SK-N-MC (cell line): Measurements from ENCODE around the gene ZNF385B.

ENCODE experiments used
- DNase-seq: peaks from one replicate; pipeline ENCODE4 v3.0.0-alpha.2; 2011; ENCODE audit warnings: low read depth, low spot score
- H3K27ac ChIP-seq: fragments of 200-600 bp; sonication (generic); 2 replicates; pipeline ENCODE4 v1.5.1; 2016; ENCODE audit warnings: mixed run types
- H3K36me3 ChIP-seq: fragments of 200-600 bp; sonication (generic); 2 replicates; pipeline ENCODE4 v1.6.1; 2017; ENCODE audit warnings: antibody characterized with exemption, low read length, mixed read lengths; ENCODE audit not compliant: insufficient read depth
- H3K4me3 ChIP-seq: fragments of 200-600 bp; sonication (generic); 2 replicates; pipeline ENCODE4 v1.5.1; 2016
- H3K9ac ChIP-seq: fragments of 200-600 bp; sonication (generic); 2 replicates; pipeline ENCODE4 v1.8.0; 2017; ENCODE audit warnings: mixed run types, mixed read lengths; ENCODE audit not compliant: insufficient read length
- H3K9me3 ChIP-seq: fragments of 200-600 bp; sonication (generic); 2 replicates; pipeline ENCODE4 v1.6.1; 2017; ENCODE audit warnings: low read depth, mild to moderate bottlenecking, antibody characterized with exemption, low read length, moderate library complexity, mixed read lengths
- EZH2 ChIP-seq: fragments of 200-600 bp; sonication (generic); IDR thresholded peaks from one replicate; pipeline ENCODE4 v1.6.1; 2017; ENCODE audit warnings: antibody characterized with exemption
- FOXP2 ChIP-seq: optimal IDR thresholded peaks from 2 replicates; pipeline ENCODE3; 2011; ENCODE audit warnings: mild to moderate bottlenecking, moderate library complexity; ENCODE audit not compliant: insufficient read depth; ENCODE audit errors: extremely low read length, control extremely low read depth
- POLR2AphosphoS5 ChIP-seq: IDR thresholded peaks from 2 replicates; pipeline ENCODE4 v1.6.1; 2012; ENCODE audit warnings: mild to moderate bottlenecking, low read depth, low read length, borderline replicate concordance

The ZNF385B gene

GRCh38 chr2:179429597-179429996 is 431.8 kb downstream of the ZNF385B start:
- no peaks in the 10 kb centered on the region for H3K9me3 ChIP-seq

GRCh38 chr2:179429060-179429471 is 432.3 kb downstream of the ZNF385B start:
- Histone ChIP-seq H3K27ac (no peak overlapping the region), H3K9me3 (no peaks in the 10 kb centered on the region), H3K9ac (no peak overlapping the region), H3K4me3 (no peak overlapping the region), H3K36me3 (no peaks in the 10 kb centered on the region)
- TF ChIP-seq EZH2 (no peak), POLR2AphosphoS5 (no peak), FOXP2 (no peak)
- no peak for DNase-seq

More at GRCh38 chr2:179429597-179429996, 431.8 kb downstream of the ZNF385B start:
- TF ChIP-seq POLR2AphosphoS5 (no peak), FOXP2 (no peak), EZH2 (no peak)
- Histone ChIP-seq H3K4me3 (no peak overlapping the region), H3K36me3 (no peaks in the 10 kb centered on the region), H3K9ac (no peak overlapping the region), H3K27ac (no peak overlapping the region)
- DNase-seq, result no peak

GRCh38 chr2:179428649-179429048 is 432.8 kb downstream of the ZNF385B start:
- no peak for DNase-seq
- no peak overlapping the region for H3K9ac ChIP-seq
- no peak overlapping the region for H3K27ac ChIP-seq
- no peaks in the 10 kb centered on the region for H3K9me3 ChIP-seq
- no peak overlapping the region for H3K4me3 ChIP-seq
- TF ChIP-seq EZH2 (no peak), FOXP2 (no peak), POLR2AphosphoS5 (no peak)
- H3K36me3 ChIP-seq, result no peaks in the 10 kb centered on the region

GRCh38 chr2:179427065-179427464 is 434.3 kb downstream of the ZNF385B start:
- TF ChIP-seq FOXP2, result no peak
- Histone ChIP-seq H3K9ac (no peak overlapping the region), H3K36me3 (no peaks in the 10 kb centered on the region), H3K9me3 (no peaks in the 10 kb centered on the region), H3K4me3 (no peak overlapping the region), H3K27ac (no peak overlapping the region)
- DNase-seq, result no peak

- H3K4me3 ChIP-seq, result no peak overlapping the region
- H3K36me3 ChIP-seq, result no peaks in the 10 kb centered on the region
- H3K27ac ChIP-seq, result no peak overlapping the region
- H3K9ac ChIP-seq, result no peak overlapping the region
- no peak for DNase-seq
- H3K9me3 ChIP-seq, result no peaks in the 10 kb centered on the region
- TF ChIP-seq EZH2, result no peak
- TF ChIP-seq POLR2AphosphoS5, result no peak
- TF ChIP-seq FOXP2, result no peak
These were observed 436.8 kb downstream of the ZNF385B start for GRCh38 chr2:179424571-179424970.

- H3K9ac ChIP-seq, result no peak overlapping the region
- peak; percentile 16 for DNase-seq
- H3K4me3 ChIP-seq, result no peak overlapping the region
- H3K9me3 ChIP-seq, result no peaks in the 10 kb centered on the region
- H3K36me3 ChIP-seq, result no peaks in the 10 kb centered on the region
- no peak overlapping the region for H3K27ac ChIP-seq
- TF ChIP-seq POLR2AphosphoS5, result no peak
- no peak for TF ChIP-seq EZH2
- TF ChIP-seq FOXP2, result no peak
These were observed 439.3 kb downstream of the ZNF385B start for GRCh38 chr2:179422037-179422643.

- TF ChIP-seq FOXP2 (no peak), POLR2AphosphoS5 (no peak), EZH2 (no peak)
- no peaks in the 10 kb centered on the region for H3K9me3 ChIP-seq
- H3K9ac ChIP-seq, result no peak overlapping the region
- no peaks in the 10 kb centered on the region for H3K36me3 ChIP-seq
- no peak for DNase-seq
- no peak overlapping the region for H3K4me3 ChIP-seq
- no peak overlapping the region for H3K27ac ChIP-seq
These were observed 443.9 kb downstream of the ZNF385B start for GRCh38 chr2:179417436-179417949.

GRCh38 chr2:179412112-179412511 is 449.3 kb downstream of the ZNF385B start:
- no peak overlapping the region for H3K27ac ChIP-seq
- H3K9ac ChIP-seq, result no peak overlapping the region
- DNase-seq, result no peak
- TF ChIP-seq POLR2AphosphoS5 (no peak), FOXP2 (no peak), EZH2 (no peak)
- H3K9me3 ChIP-seq, result no peaks in the 10 kb centered on the region
- no peaks in the 10 kb centered on the region for H3K36me3 ChIP-seq
- H3K4me3 ChIP-seq, result no peak overlapping the region

- H3K4me3 ChIP-seq, result no peak overlapping the region
- DNase-seq, result peak; percentile 48
- TF ChIP-seq POLR2AphosphoS5 (no peak), FOXP2 (no peak), EZH2 (no peak)
These were observed 450.7 kb downstream of the ZNF385B start for GRCh38 chr2:179410552-179411356.

More at GRCh38 chr2:179410552-179411356, 450.7 kb downstream of the ZNF385B start:
- Histone ChIP-seq H3K36me3 (no peaks in the 10 kb centered on the region), H3K9me3 (no peaks in the 10 kb centered on the region), H3K9ac (no peak overlapping the region), H3K27ac (no peak overlapping the region)
